MM.1S (cell line): ENCODE measurements around the gene LMLN.

ENCODE experiments used
- DNase-seq: peaks from one replicate; pipeline ENCODE4 v3.0.0-alpha.2; 2015
- H2AFZ ChIP-seq: fragments of 300-600 bp; sonication (generic); 2 replicates; pipeline ENCODE4 v1.6.0; 2016; ENCODE audit warnings: antibody characterized with exemption, low read length
- H3F3A ChIP-seq: fragments of 300-600 bp; sonication (generic); 2 replicates; pipeline ENCODE4 v1.6.1; 2016; ENCODE audit warnings: mild to moderate bottlenecking, antibody characterized with exemption, low read length, moderate library complexity, mixed read lengths; ENCODE audit not compliant: insufficient read depth
- H3K27ac ChIP-seq: fragments of 300-600 bp; sonication (generic); 2 replicates; pipeline ENCODE4 v1.5.1; 2016; ENCODE audit warnings: mild to moderate bottlenecking, low read length
- H3K27me3 ChIP-seq: fragments of 300-600 bp; sonication (generic); replicated peaks from 2 replicates; pipeline ENCODE4 v1.6.0; 2016; ENCODE audit warnings: low read length; ENCODE audit not compliant: insufficient read depth
- H3K36me3 ChIP-seq: fragments of 300-600 bp; sonication (generic); replicated peaks from 2 replicates; pipeline ENCODE4 v1.6.1; 2016; ENCODE audit warnings: mild to moderate bottlenecking, low read length, mixed read lengths; ENCODE audit not compliant: insufficient read depth
- H3K4me1 ChIP-seq: fragments of 300-600 bp; sonication (generic); 2 replicates; pipeline ENCODE4 v1.6.1; 2016; ENCODE audit warnings: low read length, mixed read lengths
- H3K4me2 ChIP-seq: fragments of 300-600 bp; sonication (generic); 2 replicates; pipeline ENCODE4 v1.6.0; 2016; ENCODE audit warnings: low read depth, low read length
- H3K4me3 ChIP-seq: fragments of 300-600 bp; sonication (generic); 2 replicates; pipeline ENCODE4 v1.5.1; 2016; ENCODE audit warnings: low read length, mixed read lengths
- H3K79me2 ChIP-seq: fragments of 300-600 bp; sonication (generic); 2 replicates; pipeline ENCODE4 v1.6.1; 2016; ENCODE audit warnings: mixed run types, low read length, mixed read lengths
- H3K9ac ChIP-seq: fragments of 300-600 bp; sonication (generic); 2 replicates; pipeline ENCODE4 v1.6.1; 2016; ENCODE audit warnings: low read length, mixed read lengths
- H3K9me2 ChIP-seq: fragments of 300-600 bp; sonication (generic); replicated peaks from 2 replicates; pipeline ENCODE4 v1.6.1; 2016; ENCODE audit warnings: mild to moderate bottlenecking, low read length, mixed read lengths; ENCODE audit not compliant: insufficient read depth
- H3K9me3 ChIP-seq: fragments of 300-600 bp; sonication (generic); replicated peaks from 2 replicates; pipeline ENCODE4 v1.6.1; 2016; ENCODE audit warnings: mild to moderate bottlenecking, low read length, mixed read lengths; ENCODE audit not compliant: insufficient read depth
- H4K20me1 ChIP-seq: fragments of 300-600 bp; sonication (generic); 2 replicates; pipeline ENCODE4 v1.6.1; 2016; ENCODE audit warnings: mild to moderate bottlenecking, low read length, moderate library complexity, mixed read lengths; ENCODE audit not compliant: insufficient read depth
- EZH2 ChIP-seq: fragments of 300-600 bp; sonication (generic); optimal IDR thresholded peaks from 2 replicates; pipeline ENCODE3; 2017; ENCODE audit warnings: low read depth, mild to moderate bottlenecking, antibody characterized with exemption, low read length, mixed read lengths
- EZH2phosphoT487 ChIP-seq: fragments of 300-600 bp; sonication (generic); IDR thresholded peaks from 2 replicates; pipeline ENCODE4 v1.6.1; 2018; ENCODE audit warnings: antibody characterized with exemption, low read length
- TF ChIP-seq, protein P1 (sequence below): fragments of 300-600 bp; sonication (generic); IDR thresholded peaks from 2 replicates; pipeline ENCODE4 v1.5.1; 2016; ENCODE audit warnings: antibody characterized with exemption, low read length, mixed read lengths

LMLN gene

DNA sequence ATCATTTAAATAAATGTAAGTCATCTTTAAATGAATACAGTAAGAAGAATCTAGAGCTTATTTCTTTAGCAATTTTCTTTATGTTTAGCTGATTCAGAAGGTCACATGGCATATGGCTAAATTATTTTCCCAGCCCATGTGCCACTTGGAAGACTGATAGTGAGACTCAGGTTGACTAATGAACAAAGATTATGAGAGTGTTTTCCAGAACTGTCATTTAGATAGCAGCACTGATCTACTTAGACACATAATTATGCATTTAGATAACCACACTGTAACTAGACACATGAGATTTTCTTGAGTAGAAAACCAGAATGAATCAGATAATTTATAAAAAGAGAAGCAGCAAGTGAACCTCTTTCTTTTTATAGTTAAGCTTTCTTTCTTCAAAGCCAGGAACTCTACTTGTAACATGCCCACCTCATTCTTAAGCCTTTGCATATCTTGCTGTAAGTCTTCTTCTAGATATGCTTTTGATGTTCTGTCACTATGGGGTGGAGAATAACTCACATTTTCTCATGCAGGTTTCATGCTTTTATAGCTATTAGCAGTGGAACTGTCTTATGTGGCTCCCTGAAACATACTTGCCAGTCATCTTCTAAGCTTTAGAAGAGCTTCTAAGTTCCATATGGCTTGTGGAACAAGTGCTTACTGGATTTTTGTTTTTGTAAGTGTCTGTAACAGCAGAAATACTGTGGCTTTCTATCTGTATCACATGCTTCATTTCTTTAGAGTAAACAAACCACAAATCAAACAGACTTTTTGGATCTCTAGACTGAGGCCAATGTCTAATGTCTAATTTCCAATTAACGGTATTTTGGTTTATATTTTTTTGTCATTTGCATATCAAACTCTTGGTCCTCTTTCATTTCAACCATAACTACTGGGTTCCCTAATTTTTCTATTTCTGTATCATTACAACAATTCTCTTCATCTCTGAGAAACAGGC is 101.4 kb downstream of the LMLN start:
- H3K4me1 ChIP-seq = no peaks in the 10 kb centered on the region
- no peak overlapping the region for H3K4me2 ChIP-seq
- H2AFZ ChIP-seq = no peak overlapping the region
- H3K79me2 ChIP-seq = no peaks in the 10 kb centered on the region
- no peak overlapping the region for H3K4me3 ChIP-seq
- H3F3A ChIP-seq = no peaks in the 10 kb centered on the region
- H3K9me3 ChIP-seq = no peaks in the 10 kb centered on the region
- H3K9me2 ChIP-seq = no peaks in the 10 kb centered on the region
- DNase-seq = no peak
- no peak overlapping the region for H3K9ac ChIP-seq
- TF ChIP-seq EZH2 = no peak
- TF ChIP-seq EZH2phosphoT487 = no peak
- TF ChIP-seq, protein P1, sequence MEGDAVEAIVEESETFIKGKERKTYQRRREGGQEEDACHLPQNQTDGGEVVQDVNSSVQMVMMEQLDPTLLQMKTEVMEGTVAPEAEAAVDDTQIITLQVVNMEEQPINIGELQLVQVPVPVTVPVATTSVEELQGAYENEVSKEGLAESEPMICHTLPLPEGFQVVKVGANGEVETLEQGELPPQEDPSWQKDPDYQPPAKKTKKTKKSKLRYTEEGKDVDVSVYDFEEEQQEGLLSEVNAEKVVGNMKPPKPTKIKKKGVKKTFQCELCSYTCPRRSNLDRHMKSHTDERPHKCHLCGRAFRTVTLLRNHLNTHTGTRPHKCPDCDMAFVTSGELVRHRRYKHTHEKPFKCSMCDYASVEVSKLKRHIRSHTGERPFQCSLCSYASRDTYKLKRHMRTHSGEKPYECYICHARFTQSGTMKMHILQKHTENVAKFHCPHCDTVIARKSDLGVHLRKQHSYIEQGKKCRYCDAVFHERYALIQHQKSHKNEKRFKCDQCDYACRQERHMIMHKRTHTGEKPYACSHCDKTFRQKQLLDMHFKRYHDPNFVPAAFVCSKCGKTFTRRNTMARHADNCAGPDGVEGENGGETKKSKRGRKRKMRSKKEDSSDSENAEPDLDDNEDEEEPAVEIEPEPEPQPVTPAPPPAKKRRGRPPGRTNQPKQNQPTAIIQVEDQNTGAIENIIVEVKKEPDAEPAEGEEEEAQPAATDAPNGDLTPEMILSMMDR = no peak
- no peaks in the 10 kb centered on the region for H3K36me3 ChIP-seq
- no peak overlapping the region for H3K27ac ChIP-seq
- H3K27me3 ChIP-seq = no peaks in the 10 kb centered on the region
- H4K20me1 ChIP-seq = no peaks in the 10 kb centered on the region

DNA sequence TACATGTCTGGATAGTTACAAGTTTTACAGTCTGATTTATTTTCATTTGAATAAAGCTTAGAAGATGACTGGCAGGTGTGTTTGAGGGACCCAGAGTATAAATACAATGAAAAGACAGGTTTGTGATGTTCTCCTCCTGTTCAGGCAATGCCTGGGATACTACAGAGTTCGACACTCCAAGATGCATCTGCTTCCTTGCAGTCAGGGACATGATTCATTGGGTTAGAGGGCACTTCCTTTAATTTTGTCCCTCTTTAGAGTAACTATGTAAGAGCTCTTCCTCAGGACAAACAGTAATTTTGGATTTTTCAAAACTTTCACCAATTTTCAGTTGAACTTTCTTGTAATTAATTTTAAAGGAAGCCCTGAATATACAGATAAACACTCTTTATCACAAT is 102.0 kb downstream of the LMLN start:
- Histone ChIP-seq H3K4me3 (no peak overlapping the region), H2AFZ (no peak overlapping the region), H3K4me1 (no peaks in the 10 kb centered on the region), H3K9me3 (no peaks in the 10 kb centered on the region), H3K36me3 (no peaks in the 10 kb centered on the region), H3K79me2 (no peaks in the 10 kb centered on the region), H3K4me2 (no peak overlapping the region), H3K9me2 (no peaks in the 10 kb centered on the region), H3K27ac (no peak overlapping the region), H3F3A (no peaks in the 10 kb centered on the region), H4K20me1 (no peaks in the 10 kb centered on the region), H3K9ac (no peak overlapping the region), H3K27me3 (no peaks in the 10 kb centered on the region)
- TF ChIP-seq EZH2 = no peak
- TF ChIP-seq EZH2phosphoT487 = no peak
- TF ChIP-seq, protein P1 = no peak
- no peak for DNase-seq

DNA sequence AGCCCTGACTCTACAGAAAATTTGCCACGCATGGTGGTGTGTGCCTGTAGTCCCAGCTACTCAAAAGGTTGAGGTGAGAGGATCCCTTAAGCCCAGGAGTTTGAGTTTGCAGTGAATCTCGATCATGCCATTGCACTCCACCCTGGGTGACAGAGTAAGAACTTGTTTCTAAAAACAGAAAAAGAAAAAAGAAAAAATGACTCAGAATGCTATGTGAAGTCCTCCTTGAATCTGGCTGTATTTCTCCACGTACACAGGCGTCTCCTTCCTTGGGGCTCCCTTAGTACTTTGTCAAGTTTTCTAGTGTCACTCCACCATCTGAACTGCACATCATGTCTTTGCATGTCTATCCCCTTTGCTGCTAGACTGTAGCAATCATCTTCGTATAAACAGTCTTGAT is 104.4 kb downstream of the LMLN start:
- Histone ChIP-seq H3K36me3 (no peaks in the 10 kb centered on the region), H3K9me2 (no peaks in the 10 kb centered on the region), H4K20me1 (no peaks in the 10 kb centered on the region), H3K4me2 (no peak overlapping the region), H3K4me3 (no peak overlapping the region), H2AFZ (no peak overlapping the region), H3K4me1 (no peaks in the 10 kb centered on the region), H3K9ac (no peak overlapping the region), H3K79me2 (no peaks in the 10 kb centered on the region), H3K9me3 (no peaks in the 10 kb centered on the region), H3F3A (no peaks in the 10 kb centered on the region), H3K27me3 (no peaks in the 10 kb centered on the region), H3K27ac (no peak overlapping the region)
- TF ChIP-seq EZH2 = no peak
- TF ChIP-seq, protein P1 = no peak
- no peak for TF ChIP-seq EZH2phosphoT487
- no peak for DNase-seq
